H9 (cell line): ENCODE data around the gene HOXA1. TPM values are rescaled to one million over a fixed set of nuclear protein-coding genes. Genes with fewer than 3 reads are reported as not detected.

Experiments
- DNase-seq: peaks from one replicate; pipeline ENCODE4 v3.0.0-alpha.2; 2017
- H2AFZ ChIP-seq: one replicate; pipeline ENCODE4 v1.6.1; 2013; ENCODE audit warnings: mild to moderate bottlenecking, low read length, control low read depth, moderate library complexity
- H2AK5ac ChIP-seq: 2 replicates; pipeline ENCODE4 v1.6.1; 2013; ENCODE audit warnings: low read length, control low read depth, mixed read lengths; ENCODE audit not compliant: insufficient read length
- H2BK120ac ChIP-seq: one replicate; pipeline ENCODE4 v1.6.1; 2013; ENCODE audit warnings: low read depth, mild to moderate bottlenecking, low read length, control low read depth, inconsistent platforms; ENCODE audit not compliant: poor library complexity, severe bottlenecking
- H2BK12ac ChIP-seq: 2 replicates; pipeline ENCODE4 v1.6.1; 2013; ENCODE audit warnings: low read length, control low read depth, mixed read lengths, low read depth; ENCODE audit not compliant: insufficient read length
- H2BK15ac ChIP-seq: 2 replicates; pipeline ENCODE4 v1.6.1; 2013; ENCODE audit warnings: low read depth, low read length, control low read depth
- H2BK20ac ChIP-seq: one replicate; pipeline ENCODE4 v1.6.1; 2013; ENCODE audit warnings: low read depth, mild to moderate bottlenecking, low read length, control low read depth, inconsistent platforms; ENCODE audit not compliant: poor library complexity, severe bottlenecking
- H2BK5ac ChIP-seq: 2 replicates; pipeline ENCODE4 v1.6.1; 2013; ENCODE audit warnings: low read length, control low read depth, mixed read lengths; ENCODE audit not compliant: insufficient read length
- H3K14ac ChIP-seq: 2 replicates; pipeline ENCODE4 v1.6.1; 2013; ENCODE audit warnings: low read length, control low read depth; ENCODE audit not compliant: insufficient read depth
- H3K18ac ChIP-seq: 2 replicates; pipeline ENCODE4 v1.6.1; 2013; ENCODE audit warnings: low read depth, mild to moderate bottlenecking, mixed read lengths, low read length, control low read depth; ENCODE audit not compliant: insufficient read length
- H3K23ac ChIP-seq: 2 replicates; pipeline ENCODE4 v1.6.1; 2013; ENCODE audit warnings: low read length, control low read depth, mixed read lengths, low read depth; ENCODE audit not compliant: insufficient read length
- H3K23me2 ChIP-seq: 2 replicates; pipeline ENCODE4 v1.6.1; 2013; ENCODE audit warnings: low read depth, mild to moderate bottlenecking, mixed read lengths, low read length, control low read depth; ENCODE audit not compliant: insufficient read length, poor library complexity, severe bottlenecking
- H3K27ac ChIP-seq: 2 replicates; pipeline ENCODE4 v1.5.1; 2013; ENCODE audit warnings: low read length, control low read depth, mixed read lengths, low read depth; ENCODE audit not compliant: insufficient read length
- H3K27me3 ChIP-seq: 2 replicates; pipeline ENCODE4 v1.6.1; 2013; ENCODE audit warnings: low read length, control low read depth, inconsistent platforms; ENCODE audit not compliant: insufficient read depth
- H3K4ac ChIP-seq: 2 replicates; pipeline ENCODE4 v1.6.1; 2013; ENCODE audit warnings: low read depth, mild to moderate bottlenecking, control low read depth, inconsistent platforms, low read length, moderate library complexity
- H3K4me1 ChIP-seq: 2 replicates; pipeline ENCODE4 v1.6.1; 2013; ENCODE audit warnings: low read length, control low read depth, inconsistent platforms; ENCODE audit not compliant: insufficient read depth
- H3K4me2 ChIP-seq: 2 replicates; pipeline ENCODE4 v1.6.1; 2013; ENCODE audit warnings: low read length, control low read depth, mixed read lengths; ENCODE audit not compliant: insufficient read length, insufficient read depth
- H3K56ac ChIP-seq: 2 replicates; pipeline ENCODE4 v1.6.1; 2013; ENCODE audit warnings: low read depth, mild to moderate bottlenecking, mixed read lengths, low read length, control low read depth; ENCODE audit not compliant: insufficient read length
- H3K79me1 ChIP-seq: 2 replicates; pipeline ENCODE4 v1.6.1; 2013; ENCODE audit warnings: low read depth, mild to moderate bottlenecking, moderate library complexity, low read length, control low read depth, inconsistent platforms; ENCODE audit not compliant: insufficient read depth, poor library complexity, severe bottlenecking
- H3K79me2 ChIP-seq: 2 replicates; pipeline ENCODE4 v1.6.1; 2013; ENCODE audit warnings: low read length, control low read depth, inconsistent platforms; ENCODE audit not compliant: insufficient read depth
- H3K9ac ChIP-seq: 2 replicates; pipeline ENCODE4 v1.6.1; 2013; ENCODE audit warnings: low read length, control low read depth, mixed read lengths; ENCODE audit not compliant: insufficient read length; ENCODE audit errors: extremely low read depth
- H3K9me3 ChIP-seq: one replicate; pipeline ENCODE4 v1.6.1; 2013; ENCODE audit warnings: low read depth, low read length, inconsistent platforms; ENCODE audit not compliant: control insufficient read depth
- H3T11ph ChIP-seq: one replicate; pipeline ENCODE4 v1.6.1; 2013; ENCODE audit warnings: mild to moderate bottlenecking, low read length, control low read depth, inconsistent platforms
- H4K20me1 ChIP-seq: one replicate; pipeline ENCODE4 v1.6.1; 2013; ENCODE audit not compliant: control insufficient read depth, insufficient read length, insufficient read depth
- H4K5ac ChIP-seq: 2 replicates; pipeline ENCODE4 v1.6.1; 2013; ENCODE audit warnings: low read depth, mild to moderate bottlenecking, mixed read lengths, low read length, control low read depth; ENCODE audit not compliant: insufficient read length
- H4K8ac ChIP-seq: replicated peaks from 2 replicates; pipeline ENCODE4 v1.6.1; 2013; ENCODE audit warnings: low read length, control low read depth, mixed read lengths, low read depth; ENCODE audit not compliant: insufficient read length
- H4K91ac ChIP-seq: 2 replicates; pipeline ENCODE4 v1.6.1; 2013; ENCODE audit warnings: low read depth, mild to moderate bottlenecking, moderate library complexity, mixed read lengths, low read length, control low read depth; ENCODE audit not compliant: insufficient read length
- H3K27ac Mint-ChIP-seq, 3 experiments: 2 replicates in 2 of 3; 3 replicates in 1 of 3; pipeline ENCODE4 v1.8.0; 2020 to 2021; ENCODE audit warnings: mixed read lengths in 3 of 3, mild to moderate bottlenecking in 1 of 3, moderate library complexity in 1 of 3
- H3K27me3 Mint-ChIP-seq: 2 replicates; pipeline ENCODE4 v1.8.0; 2021; ENCODE audit warnings: low read depth, mild to moderate bottlenecking, moderate library complexity, mixed read lengths
- H3K36me3 Mint-ChIP-seq, 3 experiments: 2 replicates in 2 of 3; 3 replicates in 1 of 3; pipeline ENCODE4 v1.8.0; 2020 to 2021; ENCODE audit warnings: low read depth in 3 of 3, mixed read lengths in 3 of 3; ENCODE audit not compliant: insufficient read depth in 1 of 3
- H3K4me1 Mint-ChIP-seq, 2 experiments: 2 replicates each; pipeline ENCODE4 v1.8.0; 2020; ENCODE audit warnings: mixed read lengths in 2 of 2
- H3K4me3 Mint-ChIP-seq, 2 experiments: 2 replicates in 1 of 2; 3 replicates in 1 of 2; pipeline ENCODE4 v1.8.0; 2020 to 2021; ENCODE audit warnings: mild to moderate bottlenecking in 2 of 2, mixed read lengths in 2 of 2, moderate library complexity in 1 of 2
- H3K9me3 Mint-ChIP-seq, 2 experiments: 2 replicates in 1 of 2; 3 replicates in 1 of 2; pipeline ENCODE4 v1.8.0; 2020; ENCODE audit warnings: mild to moderate bottlenecking in 2 of 2, mixed read lengths in 2 of 2, moderate library complexity in 1 of 2
- WGBS: extraction: QIAGEN DNeasy Blood & Tissue Kit; methylation state at CpG from one replicate; pipeline ENCODE4 v1.1.7; 2013; ENCODE audit warnings: missing lambda C conversion rate, low lambda C conversion rate, mixed read lengths; ENCODE audit not compliant: insufficient read length; ENCODE audit errors: extremely low coverage; 5-methylcytosine and 5-hydroxymethylcytosine counted together
- total RNA-seq: library from RNA; stranded (reverse); gene quantifications from 2 replicates; pipeline ENCODE4 v1.2.1, GENCODE V29; 2021
- TF ChIP-seq, protein P1 (sequence below): fragments of 200-600 bp; sonication (generic); conservative IDR thresholded peaks from 3 replicates; pipeline ENCODE4 v1.8.0; 2021; ENCODE audit warnings: antibody characterized with exemption, mild to moderate bottlenecking

Gene HOXA1
- total RNA-seq, 1 experiment from 2014 or later: not detected

DNA sequence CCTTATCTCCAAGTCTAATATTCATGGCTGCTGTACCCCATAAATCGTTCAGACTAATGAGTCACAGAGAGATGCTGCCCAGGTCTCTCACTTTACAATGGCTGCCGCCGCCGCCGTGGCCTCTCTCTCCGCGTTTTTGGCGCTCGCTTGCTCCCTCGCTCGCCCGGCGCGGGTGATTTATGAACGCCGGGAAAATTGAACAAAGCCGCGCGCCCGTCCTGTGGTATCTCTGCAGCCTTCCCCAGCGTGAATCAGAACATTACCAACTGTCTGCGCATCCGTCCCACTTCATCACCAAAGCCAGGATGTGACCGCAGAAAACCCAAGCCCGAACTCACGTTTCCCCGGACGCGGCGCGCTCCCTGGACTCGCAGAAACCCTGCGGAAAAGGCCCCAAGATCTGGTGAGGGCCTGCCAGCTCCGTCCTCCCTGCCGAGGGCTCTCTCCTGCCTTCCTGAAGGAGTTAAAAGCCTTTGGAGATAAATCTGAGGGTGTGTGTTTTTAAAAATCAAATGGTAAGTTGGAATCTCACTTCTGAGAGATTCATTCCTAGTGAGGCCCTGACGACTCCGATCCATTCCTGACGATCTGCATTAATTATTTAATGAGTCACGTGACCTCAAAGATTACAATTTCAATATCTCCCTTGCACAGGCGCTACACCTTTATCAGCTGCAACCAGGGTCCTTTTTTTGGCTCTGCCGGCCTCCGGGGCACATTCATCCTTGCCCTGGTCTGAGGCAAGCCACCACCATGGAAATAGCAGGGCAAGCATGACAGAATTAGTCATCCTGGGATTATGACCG is 28.5 kb upstream of the HOXA1 start:
- Histone ChIP-seq H3K4me2 (no peak overlapping the region), H2AK5ac (no peak overlapping the region), H2BK120ac (no peak overlapping the region), H3K18ac (no peak overlapping the region), H2AFZ (no peak overlapping the region), H3K27me3 (peaks cover 100% of the 10 kb centered on the region), H2BK12ac (no peak overlapping the region), H4K5ac (no peak overlapping the region), H3K4ac (no peak overlapping the region), H3K14ac (no peak overlapping the region), H3K27ac (no peak overlapping the region), H3K79me1 (no peaks in the 10 kb centered on the region), H3K4me1 (no peaks in the 10 kb centered on the region), H3K23ac (no peak overlapping the region), H2BK5ac (no peak overlapping the region), H3K23me2 (no peaks in the 10 kb centered on the region), H4K20me1 (peaks cover 2% of the 10 kb centered on the region), H2BK20ac (no peak overlapping the region), H3K79me2 (no peaks in the 10 kb centered on the region), H2BK15ac (no peak overlapping the region), H4K8ac (no peak overlapping the region), H3T11ph (no peak overlapping the region), H3K9ac (no peak overlapping the region), H3K9me3 (no peaks in the 10 kb centered on the region), H4K91ac (no peak overlapping the region), H3K56ac (no peak overlapping the region)
- TF ChIP-seq, protein P1, sequence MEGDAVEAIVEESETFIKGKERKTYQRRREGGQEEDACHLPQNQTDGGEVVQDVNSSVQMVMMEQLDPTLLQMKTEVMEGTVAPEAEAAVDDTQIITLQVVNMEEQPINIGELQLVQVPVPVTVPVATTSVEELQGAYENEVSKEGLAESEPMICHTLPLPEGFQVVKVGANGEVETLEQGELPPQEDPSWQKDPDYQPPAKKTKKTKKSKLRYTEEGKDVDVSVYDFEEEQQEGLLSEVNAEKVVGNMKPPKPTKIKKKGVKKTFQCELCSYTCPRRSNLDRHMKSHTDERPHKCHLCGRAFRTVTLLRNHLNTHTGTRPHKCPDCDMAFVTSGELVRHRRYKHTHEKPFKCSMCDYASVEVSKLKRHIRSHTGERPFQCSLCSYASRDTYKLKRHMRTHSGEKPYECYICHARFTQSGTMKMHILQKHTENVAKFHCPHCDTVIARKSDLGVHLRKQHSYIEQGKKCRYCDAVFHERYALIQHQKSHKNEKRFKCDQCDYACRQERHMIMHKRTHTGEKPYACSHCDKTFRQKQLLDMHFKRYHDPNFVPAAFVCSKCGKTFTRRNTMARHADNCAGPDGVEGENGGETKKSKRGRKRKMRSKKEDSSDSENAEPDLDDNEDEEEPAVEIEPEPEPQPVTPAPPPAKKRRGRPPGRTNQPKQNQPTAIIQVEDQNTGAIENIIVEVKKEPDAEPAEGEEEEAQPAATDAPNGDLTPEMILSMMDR: no peak
- Mint-ChIP-seq H3K27ac (no peak overlapping the region), H3K36me3 (peaks cover 0 to 2% (median 0%) of the 10 kb centered on the region in 3 experiments; a peak in 1 of 7 replicates), H3K27me3 (peaks cover 100% of the 10 kb centered on the region), H3K9me3 (peaks cover 9 to 10% of the 10 kb centered on the region in 2 experiments; a peak in 4 of 5 replicates), H3K4me1 (peaks cover 0 to 10% of the 10 kb centered on the region in 2 experiments; a peak in 1 of 4 replicates), H3K4me3 (no peak overlapping the region; a peak in 1 of 5 replicates)
- no CpG with 5 or more reads among the region's 43 CpGs for WGBS
- no peak for DNase-seq
